Neural cell (in vitro differentiated cells): Measurements from ENCODE around the gene LRRC58. TPM values are rescaled to one million over a fixed set of nuclear protein-coding genes. Genes with fewer than 3 reads are reported as not detected.

Experiments used
- H2AFZ ChIP-seq: fragments of 200-600, 300-800 bp; sonication (generic), shearing (Covaris generic); 2 replicates; pipeline ENCODE4 v1.6.0; 2014; ENCODE audit warnings: low read depth, mild to moderate bottlenecking, antibody characterized with exemption, low read length, moderate library complexity
- H3F3A ChIP-seq: fragments of 200-600 bp; shearing (Covaris generic); 2 replicates; pipeline ENCODE4 v1.6.1; 2016; ENCODE audit warnings: mild to moderate bottlenecking, moderate library complexity, mixed read lengths, antibody characterized with exemption, low read length; ENCODE audit not compliant: insufficient read depth, poor library complexity, severe bottlenecking
- H3K27ac ChIP-seq: fragments of 200-600, 300-800 bp; sonication (generic), shearing (Covaris generic); 2 replicates; pipeline ENCODE4 v1.5.1; 2014; ENCODE audit warnings: mild to moderate bottlenecking, low read length, moderate library complexity
- H3K27me3 ChIP-seq: fragments of 300-800, 200-600 bp; sonication (generic), shearing (Covaris generic); 2 replicates; pipeline ENCODE4 v1.6.0; 2014; ENCODE audit warnings: mild to moderate bottlenecking, low read depth, low read length, moderate library complexity; ENCODE audit not compliant: insufficient read depth
- H3K36me3 ChIP-seq: fragments of 300-800, 200-600 bp; sonication (generic), shearing (Covaris generic); 2 replicates; pipeline ENCODE4 v1.5.1; 2014; ENCODE audit warnings: mild to moderate bottlenecking, antibody characterized with exemption, low read length, moderate library complexity; ENCODE audit not compliant: insufficient read depth
- H3K4me2 ChIP-seq: fragments of 300-800, 200-600 bp; sonication (generic), shearing (Covaris generic); 2 replicates; pipeline ENCODE4 v1.6.0; 2014; ENCODE audit warnings: mild to moderate bottlenecking, low read length
- H3K4me3 ChIP-seq: fragments of 300-800, 200-600 bp; sonication (generic), shearing (Covaris generic); 2 replicates; pipeline ENCODE4 v1.5.1; 2014; ENCODE audit warnings: mild to moderate bottlenecking, low read length, moderate library complexity
- H3K79me2 ChIP-seq: fragments of 200-600 bp; shearing (Covaris generic); replicated peaks from 2 replicates; pipeline ENCODE4 v1.6.0; 2014; ENCODE audit warnings: mild to moderate bottlenecking, low read length, moderate library complexity; ENCODE audit not compliant: insufficient read depth
- H3K9ac ChIP-seq: fragments of 300-800, 200-600 bp; sonication (generic), shearing (Covaris generic); 2 replicates; pipeline ENCODE4 v1.6.1; 2016; ENCODE audit warnings: mild to moderate bottlenecking, low read length, mixed read lengths
- H3K9me2 ChIP-seq: fragments of 200-600 bp; shearing (Covaris generic); 2 replicates; pipeline ENCODE4 v1.6.1; 2016; ENCODE audit warnings: mild to moderate bottlenecking, low read length, mixed read lengths; ENCODE audit not compliant: insufficient read depth
- H3K9me3 ChIP-seq: fragments of 200-600, 300-800 bp; sonication (generic), shearing (Covaris generic); 2 replicates; pipeline ENCODE4 v1.6.1; 2016; ENCODE audit warnings: mild to moderate bottlenecking, mixed run types, low read length, moderate library complexity, mixed read lengths
- H4K20me1 ChIP-seq: fragments of 200-600 bp; shearing (Covaris generic); 2 replicates; pipeline ENCODE4 v1.6.1; 2016; ENCODE audit warnings: mild to moderate bottlenecking, mixed run types; ENCODE audit not compliant: insufficient read depth
- CTCF ChIP-seq: fragments of 450-650 bp; IDR thresholded peaks from 2 replicates; pipeline ENCODE4 v1.5.1; 2014; ENCODE audit warnings: antibody characterized with exemption, mild to moderate bottlenecking, moderate library complexity; ENCODE audit not compliant: poor library complexity, severe bottlenecking
- EP300 ChIP-seq: fragments of 450-650 bp; conservative IDR thresholded peaks from 2 replicates; pipeline ENCODE4 v1.6.1; 2014; ENCODE audit warnings: antibody characterized with exemption, mild to moderate bottlenecking, moderate library complexity; ENCODE audit not compliant: poor library complexity, severe bottlenecking
- EZH2 ChIP-seq: fragments of 200-600, 300-800 bp; shearing (Covaris generic), sonication (generic); IDR thresholded peaks from 2 replicates; pipeline ENCODE4 v1.6.1; 2014; ENCODE audit warnings: antibody characterized with exemption, low read length, borderline replicate concordance, mild to moderate bottlenecking; ENCODE audit not compliant: insufficient read depth, poor library complexity, severe bottlenecking
- MXI1 ChIP-seq: fragments of 450-650 bp; conservative IDR thresholded peaks from 2 replicates; pipeline ENCODE4 v1.6.1; 2014; ENCODE audit warnings: antibody characterized with exemption, mild to moderate bottlenecking; ENCODE audit not compliant: poor library complexity, severe bottlenecking
- POLR2AphosphoS5 ChIP-seq: IDR thresholded peaks from 2 replicates; pipeline ENCODE4 v1.6.1; 2012
- RAD21 ChIP-seq: fragments of 450-650 bp; conservative IDR thresholded peaks from 2 replicates; pipeline ENCODE4 v1.6.1; 2014; ENCODE audit warnings: antibody characterized with exemption, mild to moderate bottlenecking, moderate library complexity
- REST ChIP-seq: IDR thresholded peaks from 2 replicates; pipeline ENCODE4 v1.6.1; 2012; ENCODE audit warnings: borderline replicate concordance
- SMC3 ChIP-seq: fragments of 450-650 bp; conservative IDR thresholded peaks from 2 replicates; pipeline ENCODE4 v1.6.1; 2014; ENCODE audit warnings: antibody characterized with exemption, mild to moderate bottlenecking, moderate library complexity; ENCODE audit not compliant: poor library complexity
- TAF1 ChIP-seq: IDR thresholded peaks from 2 replicates; pipeline ENCODE4 v1.6.1; 2012; ENCODE audit warnings: low read depth
- polyA plus RNA-seq: library from polyadenylated mRNA; depleted of rRNA; stranded (reverse); fragments of >200 nt; gene quantifications from 2 replicates; pipeline ENCODE4 v1.2.3, GENCODE V29; 2014

The LRRC58 gene
- polyA plus RNA-seq, 1 donor from 2014 or later: 7.8 TPM

- H3K27ac ChIP-seq: no peak overlapping the region
- no peaks in the 10 kb centered on the region for H3K36me3 ChIP-seq
- no peaks in the 10 kb centered on the region for H3K27me3 ChIP-seq
- H3K4me3 ChIP-seq: no peak overlapping the region
- H3K9me2 ChIP-seq: no peaks in the 10 kb centered on the region
- TF ChIP-seq TAF1 (no peak), EP300 (no peak), SMC3 (no peak), EZH2 (no peak), POLR2AphosphoS5 (no peak), MXI1 (no peak), CTCF (no peak), REST (no peak), RAD21 (no peak)
- H3K9me3 ChIP-seq: no peaks in the 10 kb centered on the region
- no peak overlapping the region for H3K4me2 ChIP-seq
- H3K9ac ChIP-seq: no peak overlapping the region
- no peak overlapping the region for H2AFZ ChIP-seq
- peaks cover 6% of the 10 kb centered on the region for H3F3A ChIP-seq
- no peaks in the 10 kb centered on the region for H4K20me1 ChIP-seq
- H3K79me2 ChIP-seq: peaks cover 21% of the 10 kb centered on the region
Measured at GRCh38 chr3:120350401-120350941, 1.3 kb upstream of the LRRC58 start.

- peak overlapping the region; percentile 58 for H3K4me2 ChIP-seq
Measured at GRCh38 chr3:120349855-120350125, 636 bp upstream of the LRRC58 start.

More at GRCh38 chr3:120349855-120350125, 636 bp upstream of the LRRC58 start:
- peaks cover 27% of the 10 kb centered on the region for H3K79me2 ChIP-seq
- no peaks in the 10 kb centered on the region for H4K20me1 ChIP-seq
- no peaks in the 10 kb centered on the region for H3K9me2 ChIP-seq
- H3K9me3 ChIP-seq: no peaks in the 10 kb centered on the region
- peak overlapping the region; percentile 97 for H3K4me3 ChIP-seq
- H3K27ac ChIP-seq: peak overlapping the region; percentile 82
- H3F3A ChIP-seq: peaks cover 6% of the 10 kb centered on the region
- H3K36me3 ChIP-seq: no peaks in the 10 kb centered on the region
- H3K9ac ChIP-seq: peak overlapping the region; percentile 86
- TF ChIP-seq SMC3 (no peak), EP300 (no peak), RAD21 (no peak), REST (no peak), CTCF (no peak), EZH2 (no peak), POLR2AphosphoS5 (no peak), MXI1 (no peak), TAF1 (no peak)
- H3K27me3 ChIP-seq: no peaks in the 10 kb centered on the region
- peak overlapping the region; percentile 91 for H2AFZ ChIP-seq
